ENCODE data around the gene JCHAIN. TPM values are rescaled to one million over a fixed set of nuclear protein-coding genes. Genes with fewer than 3 reads are reported as not detected.

The JCHAIN gene
- total and polyA plus RNA-seq, 9 of the 15 experiments (the other 6 are each of a cell fraction or from before 2014, with no cell fraction given) = 0.04 to 0.68 (median 0.26) TPM; not detected in 5

DNA sequence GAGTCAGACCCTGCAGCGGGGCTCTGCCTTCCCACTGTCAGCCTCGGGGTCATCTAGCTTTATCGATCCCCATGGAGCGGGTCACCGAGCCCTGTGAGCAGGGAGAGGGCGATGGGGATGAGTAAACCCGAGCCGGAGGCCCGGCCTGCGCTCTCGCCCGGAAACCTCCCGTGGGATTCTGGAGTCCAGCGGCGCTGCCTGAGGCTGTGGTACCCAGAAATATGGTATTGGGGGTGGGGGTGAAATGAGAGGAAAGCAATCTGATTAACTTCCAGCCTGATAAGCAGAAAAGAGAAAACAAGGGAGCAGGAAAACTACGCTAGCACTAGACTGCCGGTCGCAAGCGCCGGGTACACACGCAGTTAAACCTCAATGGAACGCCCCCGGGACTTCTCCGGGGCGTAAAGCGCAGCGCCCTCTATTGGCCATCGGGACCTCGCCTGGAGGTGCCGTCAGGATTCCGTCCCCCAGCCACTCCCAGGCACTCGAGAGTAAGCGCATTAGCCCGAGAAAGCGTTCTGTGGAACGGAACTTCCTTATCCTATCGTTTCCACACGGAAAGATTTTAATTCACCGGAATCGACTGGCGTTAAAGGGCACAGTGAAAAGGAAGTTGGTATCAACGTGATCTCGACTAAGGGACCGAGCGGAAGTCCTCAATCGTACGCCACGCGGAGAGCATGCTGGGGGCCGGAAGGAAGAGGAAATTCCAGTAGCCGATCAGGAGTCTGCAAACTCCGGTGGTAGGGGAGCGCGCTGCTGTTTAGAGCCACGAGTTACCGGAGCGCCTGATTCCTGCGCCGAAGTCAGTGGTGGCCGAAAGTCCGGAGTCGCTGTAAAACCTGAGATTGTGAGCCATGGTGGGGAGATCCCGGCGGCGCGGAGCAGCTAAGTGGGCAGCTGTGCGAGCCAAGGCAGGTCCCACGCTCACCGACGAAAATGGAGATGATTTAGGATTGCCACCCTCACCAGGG is 21.8 kb upstream of the JCHAIN start, which contains the start of gene UTP3 (continued):
- TF ChIP-seq SFPQ (IDR thresholded peaks at IDR 0.05; ENCODE audit: low read depth, low read length) (no peak), ZNF778 (CRISPR knock-in tag; IDR thresholded peaks at IDR 0.05) (no peak), SMARCB1 (IDR thresholded peaks at IDR 0.05; ENCODE audit: insufficient read length, low read depth) (no peak), SETDB1 (IDR thresholded peaks at IDR 0.05; ENCODE audit: low read length) (no peak), GATAD2B (IDR thresholded peaks at IDR 0.05; ENCODE audit: borderline replicate concordance) (no peak; the same call in 1 of the 2 replicates), ILF3 (IDR thresholded peaks at IDR 0.05; ENCODE audit: borderline replicate concordance) (no peak), ZNF77 (CRISPR knock-in tag; IDR thresholded peaks at IDR 0.05) (no peak), SMARCA5 (IDR thresholded peaks at IDR 0.05) (no peak), HCFC1 (IDR thresholded peaks at IDR 0.05; ENCODE audit: low read depth, low read length) (peak; percentile 88), SMAD4 (CRISPR knock-in tag; conservative IDR thresholded peaks at IDR 0.05) (no peak; the same call in none of the 2 replicates), BMI1 (IDR thresholded peaks at IDR 0.05; ENCODE audit: low read length) (no peak), ZNF431 (CRISPR knock-in tag; IDR thresholded peaks at IDR 0.05) (peak; percentile 61), RBM14 (IDR thresholded peaks at IDR 0.05; ENCODE audit: borderline replicate concordance, insufficient read depth, low read depth, low read length) (no peak), HDAC6 (IDR thresholded peaks at IDR 0.05; ENCODE audit: low read depth, low read length) (no peak), SAFB2 (IDR thresholded peaks at IDR 0.05; ENCODE audit: borderline replicate concordance, low read depth, low read length, severe bottlenecking) (no peak)
- TF ChIP-seq, protein P1, sequence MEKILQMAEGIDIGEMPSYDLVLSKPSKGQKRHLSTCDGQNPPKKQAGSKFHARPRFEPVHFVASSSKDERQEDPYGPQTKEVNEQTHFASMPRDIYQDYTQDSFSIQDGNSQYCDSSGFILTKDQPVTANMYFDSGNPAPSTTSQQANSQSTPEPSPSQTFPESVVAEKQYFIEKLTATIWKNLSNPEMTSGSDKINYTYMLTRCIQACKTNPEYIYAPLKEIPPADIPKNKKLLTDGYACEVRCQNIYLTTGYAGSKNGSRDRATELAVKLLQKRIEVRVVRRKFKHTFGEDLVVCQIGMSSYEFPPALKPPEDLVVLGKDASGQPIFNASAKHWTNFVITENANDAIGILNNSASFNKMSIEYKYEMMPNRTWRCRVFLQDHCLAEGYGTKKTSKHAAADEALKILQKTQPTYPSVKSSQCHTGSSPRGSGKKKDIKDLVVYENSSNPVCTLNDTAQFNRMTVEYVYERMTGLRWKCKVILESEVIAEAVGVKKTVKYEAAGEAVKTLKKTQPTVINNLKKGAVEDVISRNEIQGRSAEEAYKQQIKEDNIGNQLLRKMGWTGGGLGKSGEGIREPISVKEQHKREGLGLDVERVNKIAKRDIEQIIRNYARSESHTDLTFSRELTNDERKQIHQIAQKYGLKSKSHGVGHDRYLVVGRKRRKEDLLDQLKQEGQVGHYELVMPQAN (IDR thresholded peaks at IDR 0.05; ENCODE audit: borderline replicate concordance) = peak; percentile 86
- TF ChIP-seq, protein P2, sequence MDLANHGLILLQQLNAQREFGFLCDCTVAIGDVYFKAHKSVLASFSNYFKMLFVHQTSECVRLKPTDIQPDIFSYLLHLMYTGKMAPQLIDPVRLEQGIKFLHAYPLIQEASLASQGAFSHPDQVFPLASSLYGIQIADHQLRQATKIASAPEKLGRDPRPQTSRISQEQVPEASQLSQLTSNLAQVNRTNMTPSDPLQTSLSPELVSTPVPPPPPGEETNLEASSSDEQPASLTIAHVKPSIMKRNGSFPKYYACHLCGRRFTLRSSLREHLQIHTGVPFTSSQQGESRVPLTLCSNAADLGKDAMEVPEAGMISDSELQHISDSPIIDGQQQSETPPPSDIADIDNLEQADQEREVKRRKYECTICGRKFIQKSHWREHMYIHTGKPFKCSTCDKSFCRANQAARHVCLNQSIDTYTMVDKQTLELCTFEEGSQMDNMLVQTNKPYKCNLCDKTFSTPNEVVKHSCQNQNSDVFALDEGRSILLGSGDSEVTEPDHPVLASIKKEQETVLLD (IDR thresholded peaks at IDR 0.05) = peak; percentile 90
- TF ChIP-seq, protein P3, sequence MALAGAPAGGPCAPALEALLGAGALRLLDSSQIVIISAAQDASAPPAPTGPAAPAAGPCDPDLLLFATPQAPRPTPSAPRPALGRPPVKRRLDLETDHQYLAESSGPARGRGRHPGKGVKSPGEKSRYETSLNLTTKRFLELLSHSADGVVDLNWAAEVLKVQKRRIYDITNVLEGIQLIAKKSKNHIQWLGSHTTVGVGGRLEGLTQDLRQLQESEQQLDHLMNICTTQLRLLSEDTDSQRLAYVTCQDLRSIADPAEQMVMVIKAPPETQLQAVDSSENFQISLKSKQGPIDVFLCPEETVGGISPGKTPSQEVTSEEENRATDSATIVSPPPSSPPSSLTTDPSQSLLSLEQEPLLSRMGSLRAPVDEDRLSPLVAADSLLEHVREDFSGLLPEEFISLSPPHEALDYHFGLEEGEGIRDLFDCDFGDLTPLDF (CRISPR knock-in tag; IDR thresholded peaks at IDR 0.05) = peak; percentile 79; the same call in 1 of the 2 replicates
